ENCODE data around the gene C2orf74. TPM values are rescaled to one million over a fixed set of nuclear protein-coding genes. Genes with fewer than 3 reads are reported as not detected.
"Not testable (repeated sequence)": the region's sequence is repeated elsewhere in the genome, so short reads cannot be mapped to it uniquely, and the experiment has no call there.

The C2orf74 gene
- 21.1 TPM for polyA plus RNA-seq
- long read RNA-seq, donor 1, partial matches to known transcripts: 0 of 3 reads
- long read RNA-seq, donor 1, other reads (novel, unspliced or antisense): 0 of 3 reads
- long read RNA-seq, donor 2, transcript C2orf74-202 (4 exons, 879 nt): major isoform, 7 of 7 reads
- long read RNA-seq, donor 2, partial matches to known transcripts: 0 of 7 reads
- long read RNA-seq, donor 2, other reads (novel, unspliced or antisense): 0 of 7 reads
- long read RNA-seq, donor 3: 0 reads
- long read RNA-seq, donor 4, partial matches to known transcripts: 0 of 1 reads
- long read RNA-seq, donor 4, other reads (novel, unspliced or antisense): 0 of 1 reads
- long read RNA-seq, donor 5, partial matches to known transcripts: 0 of 2 reads
- long read RNA-seq, donor 5, other reads (novel, unspliced or antisense): 0 of 2 reads
- long read RNA-seq, donor 6, partial matches to known transcripts: 5 of 7 reads
- long read RNA-seq, donor 6, other reads (novel, unspliced or antisense): 0 of 7 reads
- long read RNA-seq, donor 7, partial matches to known transcripts: 0 of 3 reads
- long read RNA-seq, donor 7, other reads (novel, unspliced or antisense): 0 of 3 reads
- long read RNA-seq, donor 8, transcript C2orf74-202 (4 exons, 879 nt): major isoform, 14 of 23 reads
- long read RNA-seq, donor 8, partial matches to known transcripts: 8 of 23 reads
- long read RNA-seq, donor 8, other reads (novel, unspliced or antisense): 0 of 23 reads
- long read RNA-seq, donor 9, partial matches to known transcripts: 5 of 11 reads
- long read RNA-seq, donor 9, other reads (novel, unspliced or antisense): 0 of 11 reads
- long read RNA-seq, donor 10, transcript C2orf74-202 (4 exons, 879 nt): major isoform, 8 of 10 reads
- long read RNA-seq, donor 10, partial matches to known transcripts: 0 of 10 reads
- long read RNA-seq, donor 10, other reads (novel, unspliced or antisense): 0 of 10 reads
- long read RNA-seq, donor 11, partial matches to known transcripts: 0 of 2 reads
- long read RNA-seq, donor 11, other reads (novel, unspliced or antisense): 0 of 2 reads

DNA sequence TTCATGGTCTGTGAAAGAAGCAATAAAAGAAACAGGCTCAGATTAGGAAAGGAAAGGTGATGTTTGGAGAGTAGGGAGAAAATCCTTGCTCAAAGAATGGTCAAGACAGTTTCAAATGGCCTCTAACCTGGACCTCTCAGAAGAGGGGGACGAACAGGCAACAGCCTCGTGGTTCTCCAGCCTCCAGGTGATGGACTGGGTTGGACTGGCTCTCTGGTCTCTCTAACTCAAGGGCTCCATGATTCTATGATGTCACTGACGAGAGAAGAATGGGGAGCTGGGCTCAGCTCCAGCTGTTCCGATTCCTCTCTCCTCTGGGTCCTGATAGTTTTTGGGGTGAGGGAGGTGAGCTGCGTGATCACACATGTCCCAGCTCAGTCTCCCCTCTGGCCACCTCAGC, at the start of gene C2orf74:
TSS of gene C2orf74 (plus strand) at position 301 of the 400 bp plus-strand sequence. CDS start 327 bp downstream, outside the sequence.
- Histone ChIP-seq H3K4me3 (ENCODE audit: low read length) (no peak within 1 kb of the TSS), H3K36me3 (ENCODE audit: control insufficient read depth, insufficient read depth, low read length) (peaks cover 37% of the 10 kb centered on the region), H3K4me1 (ENCODE audit: control insufficient read depth, insufficient read depth, low read length) (no peaks in the 10 kb centered on the region), H3K27me3 (ENCODE audit: control insufficient read depth, insufficient read depth, low read length) (no peaks in the 10 kb centered on the region), H3K27ac (ENCODE audit: low read length) (no peak within 1 kb of the TSS), H3K9me3 (ENCODE audit: control insufficient read depth, low read depth, low read length) (no peaks in the 10 kb centered on the region)
- DNase-seq: no peak
- no CpG with 5 or more reads among the region's 5 CpGs for WGBS (ENCODE audit: insufficient coverage, low lambda C conversion rate)

GRCh38 chr2:61114147-61114546, 47.8 kb upstream of the C2orf74 start:
- no peaks in the 10 kb centered on the region for H3K4me1 ChIP-seq (ENCODE audit: control insufficient read depth, insufficient read depth, low read length)
- 80% methylated on average over 1 of the region's 6 CpGs for WGBS (ENCODE audit: insufficient coverage, low lambda C conversion rate)
- H3K9me3 ChIP-seq (ENCODE audit: control insufficient read depth, low read depth, low read length): no peaks in the 10 kb centered on the region
- H3K4me3 ChIP-seq (ENCODE audit: low read length): no peak overlapping the region
- no peaks in the 10 kb centered on the region for H3K27me3 ChIP-seq (ENCODE audit: control insufficient read depth, insufficient read depth, low read length)
- no peak overlapping the region for H3K27ac ChIP-seq (ENCODE audit: low read length)
- H3K36me3 ChIP-seq (ENCODE audit: control insufficient read depth, insufficient read depth, low read length): peaks cover 20% of the 10 kb centered on the region
- no peak for DNase-seq

GRCh38 chr2:61116302-61116701, 45.7 kb upstream of the C2orf74 start:
- H3K36me3 ChIP-seq (ENCODE audit: control insufficient read depth, insufficient read depth, low read length): peaks cover 26% of the 10 kb centered on the region
- H3K4me3 ChIP-seq (ENCODE audit: low read length): no peak overlapping the region
- H3K27ac ChIP-seq (ENCODE audit: low read length): no peak overlapping the region
- DNase-seq: no peak
- H3K9me3 ChIP-seq (ENCODE audit: control insufficient read depth, low read depth, low read length): no peaks in the 10 kb centered on the region
- H3K4me1 ChIP-seq (ENCODE audit: control insufficient read depth, insufficient read depth, low read length): no peaks in the 10 kb centered on the region
- H3K27me3 ChIP-seq (ENCODE audit: control insufficient read depth, insufficient read depth, low read length): no peaks in the 10 kb centered on the region
- WGBS (ENCODE audit: insufficient coverage, low lambda C conversion rate): 100% methylated on average over 2 of the region's 2 CpGs

GRCh38 chr2:61117534-61117933, 44.5 kb upstream of the C2orf74 start:
- H3K36me3 ChIP-seq (ENCODE audit: control insufficient read depth, insufficient read depth, low read length): peaks cover 24% of the 10 kb centered on the region
- no peaks in the 10 kb centered on the region for H3K27me3 ChIP-seq (ENCODE audit: control insufficient read depth, insufficient read depth, low read length)
- no peak overlapping the region for H3K27ac ChIP-seq (ENCODE audit: low read length)
- H3K9me3 ChIP-seq (ENCODE audit: control insufficient read depth, low read depth, low read length): no peaks in the 10 kb centered on the region
- WGBS (ENCODE audit: insufficient coverage, low lambda C conversion rate): 80% methylated on average over 1 of the region's 1 CpG
- no peak for DNase-seq
- H3K4me1 ChIP-seq (ENCODE audit: control insufficient read depth, insufficient read depth, low read length): no peaks in the 10 kb centered on the region
- no peak overlapping the region for H3K4me3 ChIP-seq (ENCODE audit: low read length)

DNA sequence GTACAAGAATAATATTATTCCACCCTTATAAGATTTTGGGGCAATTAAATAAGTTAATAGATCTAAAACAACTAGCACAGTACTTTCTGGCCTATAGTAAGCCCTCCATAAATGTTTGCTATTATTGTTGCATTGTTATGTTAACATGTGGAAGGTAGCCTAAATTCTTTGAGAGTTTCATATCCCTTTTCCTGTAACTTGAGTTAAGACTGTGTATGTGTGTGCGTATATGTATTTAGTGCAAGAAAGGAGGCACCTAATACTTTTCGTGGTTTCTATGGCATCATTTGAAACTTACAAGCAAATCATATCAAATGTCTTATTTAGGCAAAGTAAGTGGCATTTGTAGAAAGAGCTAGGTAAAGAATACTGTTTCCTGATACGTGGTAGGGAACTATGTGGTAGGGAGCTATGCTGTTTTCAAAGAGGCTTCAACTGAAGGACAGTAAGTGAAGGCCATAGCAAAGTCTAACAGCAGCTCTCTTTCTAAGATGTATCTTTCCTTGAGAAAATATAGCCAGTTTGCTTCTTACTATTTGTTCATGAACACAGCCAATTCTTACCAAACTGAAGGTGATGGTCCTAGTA, 36.8 kb upstream of the C2orf74 start:
- Histone ChIP-seq H3K27ac (ENCODE audit: low read length) (no peak overlapping the region), H3K4me1 (ENCODE audit: control insufficient read depth, insufficient read depth, low read length) (no peaks in the 10 kb centered on the region), H3K36me3 (ENCODE audit: control insufficient read depth, insufficient read depth, low read length) (peaks cover 4% of the 10 kb centered on the region), H3K4me3 (ENCODE audit: low read length) (no peak overlapping the region), H3K27me3 (ENCODE audit: control insufficient read depth, insufficient read depth, low read length) (no peaks in the 10 kb centered on the region), H3K9me3 (ENCODE audit: control insufficient read depth, low read depth, low read length) (peaks cover 7% of the 10 kb centered on the region)
- 94% methylated on average over 2 of the region's 3 CpGs for WGBS (ENCODE audit: insufficient coverage, low lambda C conversion rate)
- no peak for DNase-seq

GRCh38 chr2:61125798-61126197, 36.2 kb upstream of the C2orf74 start:
- WGBS (ENCODE audit: insufficient coverage, low lambda C conversion rate): no CpG with 5 or more reads among the region's 3 CpGs
- Histone ChIP-seq H3K36me3 (ENCODE audit: control insufficient read depth, insufficient read depth, low read length) (no peaks in the 10 kb centered on the region), H3K27ac (ENCODE audit: low read length) (no peak overlapping the region), H3K4me3 (ENCODE audit: low read length) (no peak overlapping the region), H3K27me3 (ENCODE audit: control insufficient read depth, insufficient read depth, low read length) (no peaks in the 10 kb centered on the region), H3K9me3 (ENCODE audit: control insufficient read depth, low read depth, low read length) (peaks cover 7% of the 10 kb centered on the region), H3K4me1 (ENCODE audit: control insufficient read depth, insufficient read depth, low read length) (no peaks in the 10 kb centered on the region)
- no peak for DNase-seq

DNA sequence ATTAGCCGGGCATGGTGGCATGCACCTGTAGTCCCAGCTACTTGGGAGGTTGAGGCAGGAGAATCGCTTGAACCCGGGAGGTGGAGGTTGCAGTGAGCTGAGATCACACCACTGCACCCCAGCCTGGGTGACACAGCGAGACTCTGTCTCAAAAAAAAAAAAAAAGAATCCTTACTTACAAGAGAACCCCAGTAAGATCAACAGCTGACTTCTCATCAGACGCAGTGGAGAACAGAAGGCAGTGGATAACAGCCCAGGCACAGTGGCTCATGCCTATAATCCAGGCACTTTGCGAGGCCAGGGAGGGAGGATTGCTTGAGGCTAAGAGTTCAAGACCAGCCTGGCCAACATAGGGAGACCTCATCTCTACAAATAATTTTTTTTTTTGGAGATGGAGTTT, 33.9 kb upstream of the C2orf74 start:
- WGBS (ENCODE audit: insufficient coverage, low lambda C conversion rate): no CpG with 5 or more reads among the region's 6 CpGs
- not testable (repeated sequence) for H3K27ac ChIP-seq (ENCODE audit: low read length); DNase-seq; H3K36me3 ChIP-seq (ENCODE audit: control insufficient read depth, insufficient read depth, low read length); H3K4me3 ChIP-seq (ENCODE audit: low read length); H3K27me3 ChIP-seq (ENCODE audit: control insufficient read depth, insufficient read depth, low read length); H3K4me1 ChIP-seq (ENCODE audit: control insufficient read depth, insufficient read depth, low read length); H3K9me3 ChIP-seq (ENCODE audit: control insufficient read depth, low read depth, low read length)

DNA sequence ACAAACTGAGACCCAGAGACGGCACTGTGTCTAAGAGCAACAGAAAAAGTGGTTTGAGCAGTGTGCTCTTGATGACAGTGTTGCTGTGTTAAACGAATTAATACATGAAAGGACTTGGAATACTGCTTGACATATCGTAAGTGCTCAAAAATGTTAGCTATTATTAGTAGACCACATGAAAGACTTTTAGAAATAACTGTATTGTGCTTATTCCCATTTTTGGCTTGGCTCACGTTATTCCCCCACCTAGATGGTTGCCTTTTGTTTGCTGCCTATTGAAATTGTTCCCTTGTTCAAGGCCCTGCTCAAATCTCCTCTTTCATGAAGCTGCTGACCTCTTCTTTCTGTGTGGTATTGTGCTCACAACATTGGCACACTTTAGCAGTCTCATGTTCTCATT, 27.8 kb upstream of the C2orf74 start:
- WGBS (ENCODE audit: insufficient coverage, low lambda C conversion rate): no CpG with 5 or more reads among the region's 4 CpGs
- Histone ChIP-seq H3K9me3 (ENCODE audit: control insufficient read depth, low read depth, low read length) (no peaks in the 10 kb centered on the region), H3K4me1 (ENCODE audit: control insufficient read depth, insufficient read depth, low read length) (no peaks in the 10 kb centered on the region), H3K36me3 (ENCODE audit: control insufficient read depth, insufficient read depth, low read length) (no peaks in the 10 kb centered on the region), H3K27ac (ENCODE audit: low read length) (no peak overlapping the region), H3K27me3 (ENCODE audit: control insufficient read depth, insufficient read depth, low read length) (no peaks in the 10 kb centered on the region), H3K4me3 (ENCODE audit: low read length) (no peak overlapping the region)
- no peak for DNase-seq

- 6% methylated on average over 2 of the region's 3 CpGs for WGBS (ENCODE audit: insufficient coverage, low lambda C conversion rate)
- peak; percentile 6 to 27 for DNase-seq
- Histone ChIP-seq H3K27ac (ENCODE audit: low read length) (no peak overlapping the region), H3K27me3 (ENCODE audit: control insufficient read depth, insufficient read depth, low read length) (no peaks in the 10 kb centered on the region), H3K9me3 (ENCODE audit: control insufficient read depth, low read depth, low read length) (no peaks in the 10 kb centered on the region), H3K4me1 (ENCODE audit: control insufficient read depth, insufficient read depth, low read length) (no peaks in the 10 kb centered on the region), H3K4me3 (ENCODE audit: low read length) (no peak overlapping the region), H3K36me3 (ENCODE audit: control insufficient read depth, insufficient read depth, low read length) (no peaks in the 10 kb centered on the region)
These were observed 26.5 kb upstream of the C2orf74 start for GRCh38 chr2:61135510-61135909.

- no peaks in the 10 kb centered on the region for H3K36me3 ChIP-seq (ENCODE audit: control insufficient read depth, insufficient read depth, low read length)
- no peak overlapping the region for H3K4me3 ChIP-seq (ENCODE audit: low read length)
- 100% methylated on average over 2 of the region's 4 CpGs for WGBS (ENCODE audit: insufficient coverage, low lambda C conversion rate)
- H3K4me1 ChIP-seq (ENCODE audit: control insufficient read depth, insufficient read depth, low read length): no peaks in the 10 kb centered on the region
- no peak for DNase-seq
- peaks cover 2% of the 10 kb centered on the region for H3K9me3 ChIP-seq (ENCODE audit: control insufficient read depth, low read depth, low read length)
- H3K27ac ChIP-seq (ENCODE audit: low read length): no peak overlapping the region
- no peaks in the 10 kb centered on the region for H3K27me3 ChIP-seq (ENCODE audit: control insufficient read depth, insufficient read depth, low read length)
These were observed 23.1 kb upstream of the C2orf74 start for GRCh38 chr2:61138859-61139258.

Data from large intestine (tissue), 12 donors.